Central memory CD8-positive, alpha-beta T cell (primary cell): ENCODE results near the gene PAQR4.
"Not testable (repeated sequence)": the region's sequence is repeated elsewhere in the genome, so short reads cannot be mapped to it uniquely, and the experiment has no call there.

Experiments used
- ATAC-seq: fragments of 150-1000 bp; cut with Tn5 transposase; replicated peaks from 2 replicates; pipeline ENCODE4 v1.10.0; 2022; ENCODE audit warnings: mild to moderate bottlenecking, moderate FRiP score, moderate number of reproducible peaks; ENCODE audit not compliant: poor library complexity, severe bottlenecking; ENCODE audit errors: extremely low read depth
- DNase-seq, 2 donors: peaks; one replicate each; pipeline ENCODE4 v3.0.0; 2021; ENCODE audit warnings: low spot score in 2 of 2
- H3K27ac Mint-ChIP-seq: one replicate; pipeline ENCODE4 v1.8.0; 2022; ENCODE audit warnings: low read depth, mild to moderate bottlenecking, moderate library complexity, mixed read lengths
- H3K27me3 Mint-ChIP-seq: one replicate; pipeline ENCODE4 v1.8.0; 2022; ENCODE audit warnings: mixed read lengths
- H3K36me3 Mint-ChIP-seq: one replicate; pipeline ENCODE4 v1.8.0; 2022; ENCODE audit warnings: mild to moderate bottlenecking, moderate library complexity, mixed read lengths; ENCODE audit not compliant: insufficient read depth
- H3K4me1 Mint-ChIP-seq: one replicate; pipeline ENCODE4 v1.8.0; 2022; ENCODE audit warnings: mixed read lengths
- H3K4me3 Mint-ChIP-seq: one replicate; pipeline ENCODE4 v1.8.0; 2022; ENCODE audit warnings: mild to moderate bottlenecking, moderate library complexity, mixed read lengths
- H3K9me3 Mint-ChIP-seq: one replicate; pipeline ENCODE4 v1.8.0; 2022; ENCODE audit warnings: mixed read lengths

Gene PAQR4

DNA sequence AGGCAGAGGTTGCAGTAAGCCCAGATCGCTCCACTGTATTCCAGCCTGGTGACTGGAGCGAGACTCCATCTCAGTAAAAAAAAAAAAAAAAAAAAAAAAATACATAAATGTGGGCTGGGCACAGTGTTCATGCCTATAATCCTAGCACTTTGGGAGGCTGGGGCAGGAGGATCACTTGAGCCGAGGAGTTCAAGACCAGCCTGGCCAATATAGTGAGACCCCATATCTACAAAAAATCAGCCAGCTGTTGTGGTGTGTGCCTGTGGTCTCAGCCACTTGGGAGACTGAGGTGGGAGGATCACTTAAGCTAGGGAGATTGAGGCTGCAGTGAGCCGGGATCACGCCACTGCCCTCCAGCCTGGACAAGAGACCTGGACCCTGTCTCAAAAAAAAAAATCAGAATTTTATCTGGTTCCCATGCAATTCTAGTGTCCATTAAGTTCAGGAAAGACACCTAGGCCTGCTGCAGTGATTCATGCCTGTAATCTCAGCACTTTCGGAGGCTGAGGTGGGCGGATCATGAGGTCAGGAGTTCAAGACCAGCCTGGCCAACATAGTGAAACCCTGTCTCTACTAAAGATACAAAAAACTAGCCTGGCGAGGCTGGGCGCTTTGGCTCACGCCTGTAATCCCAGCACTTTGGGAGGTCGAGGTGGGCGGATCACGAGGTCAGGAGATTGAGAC, 37.8 kb upstream of the PAQR4 start:
- H3K4me1 Mint-ChIP-seq, H3K27me3 Mint-ChIP-seq, ATAC-seq, DNase-seq, H3K9me3 Mint-ChIP-seq, H3K27ac Mint-ChIP-seq, H3K4me3 Mint-ChIP-seq: not testable (repeated sequence)
- H3K36me3 Mint-ChIP-seq = peaks cover 25% of the 10 kb centered on the region

DNA sequence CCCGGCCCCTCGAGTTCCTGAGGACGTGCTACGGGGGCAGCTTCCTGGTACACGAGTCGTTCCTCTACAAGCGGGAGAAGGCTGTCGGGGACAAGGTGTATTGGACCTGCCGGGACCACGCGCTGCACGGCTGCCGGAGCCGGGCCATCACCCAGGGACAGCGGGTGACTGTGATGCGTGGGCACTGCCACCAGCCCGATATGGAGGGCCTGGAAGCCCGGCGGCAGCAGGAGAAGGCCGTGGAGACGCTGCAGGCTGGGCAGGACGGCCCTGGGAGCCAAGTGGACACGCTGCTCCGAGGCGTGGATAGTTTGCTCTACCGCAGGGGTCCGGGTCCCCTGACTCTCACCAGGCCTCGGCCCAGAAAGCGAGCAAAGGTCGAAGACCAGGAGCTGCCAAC, 36.0 kb upstream of the PAQR4 start:
- no peaks in the 10 kb centered on the region for H3K4me1 Mint-ChIP-seq
- no peak overlapping the region for H3K4me3 Mint-ChIP-seq

DNA sequence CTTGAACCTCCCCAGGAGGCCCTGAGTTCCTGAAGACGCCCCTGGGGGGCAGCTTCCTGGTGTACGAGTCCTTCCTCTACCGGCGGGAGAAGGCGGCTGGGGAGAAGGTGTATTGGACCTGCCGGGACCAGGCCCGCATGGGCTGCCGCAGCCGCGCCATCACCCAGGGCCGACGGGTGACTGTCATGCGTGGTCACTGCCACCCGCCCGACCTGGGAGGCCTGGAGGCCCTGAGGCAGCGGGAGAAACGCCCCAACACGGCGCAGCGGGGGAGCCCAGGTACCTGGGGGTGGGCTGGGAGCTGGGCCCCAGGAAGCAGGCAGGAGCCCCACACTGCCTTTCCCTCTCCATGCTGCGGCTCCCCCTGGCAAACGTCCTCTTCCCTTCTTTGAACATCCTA, 35.4 kb upstream of the PAQR4 start:
- Mint-ChIP-seq H3K36me3 (peaks cover 36% of the 10 kb centered on the region), H3K4me3 (no peak overlapping the region), H3K27me3 (no peaks in the 10 kb centered on the region), H3K27ac (no peak overlapping the region), H3K9me3 (no peaks in the 10 kb centered on the region), H3K4me1 (no peaks in the 10 kb centered on the region)
- DNase-seq = no peak
- ATAC-seq = no peak

More for the DNA sequence above, 36.0 kb upstream of the PAQR4 start:
- H3K27me3 Mint-ChIP-seq = no peaks in the 10 kb centered on the region
- no peak overlapping the region for H3K27ac Mint-ChIP-seq
- H3K9me3 Mint-ChIP-seq = no peaks in the 10 kb centered on the region
- no peak for DNase-seq
- H3K36me3 Mint-ChIP-seq = peaks cover 32% of the 10 kb centered on the region
- no peak for ATAC-seq

DNA sequence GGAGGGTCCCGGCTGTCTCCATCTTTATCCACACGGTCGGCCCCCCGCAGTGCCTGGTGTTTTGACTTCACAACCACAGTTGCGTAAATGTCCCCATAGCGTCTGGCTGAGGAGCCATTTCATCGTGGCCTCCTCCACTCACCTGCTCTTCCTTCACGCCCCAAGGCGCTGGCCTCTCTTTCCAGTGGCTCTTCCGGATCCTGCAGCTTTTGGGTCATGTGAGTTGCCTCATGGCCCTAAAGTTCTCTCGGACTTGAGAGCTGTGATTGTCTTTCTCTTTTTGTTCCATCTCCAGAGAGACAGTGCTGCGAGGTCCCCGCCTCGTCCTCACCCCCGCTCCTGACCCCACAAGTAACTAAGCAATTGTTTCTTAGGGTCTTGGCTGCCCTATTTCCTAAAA, 34.7 kb upstream of the PAQR4 start:
- Mint-ChIP-seq H3K4me3 (no peak overlapping the region), H3K4me1 (no peaks in the 10 kb centered on the region), H3K27me3 (no peaks in the 10 kb centered on the region), H3K27ac (no peak overlapping the region), H3K9me3 (no peaks in the 10 kb centered on the region), H3K36me3 (peaks cover 40% of the 10 kb centered on the region)
- ATAC-seq = no peak
- DNase-seq = no peak

DNA sequence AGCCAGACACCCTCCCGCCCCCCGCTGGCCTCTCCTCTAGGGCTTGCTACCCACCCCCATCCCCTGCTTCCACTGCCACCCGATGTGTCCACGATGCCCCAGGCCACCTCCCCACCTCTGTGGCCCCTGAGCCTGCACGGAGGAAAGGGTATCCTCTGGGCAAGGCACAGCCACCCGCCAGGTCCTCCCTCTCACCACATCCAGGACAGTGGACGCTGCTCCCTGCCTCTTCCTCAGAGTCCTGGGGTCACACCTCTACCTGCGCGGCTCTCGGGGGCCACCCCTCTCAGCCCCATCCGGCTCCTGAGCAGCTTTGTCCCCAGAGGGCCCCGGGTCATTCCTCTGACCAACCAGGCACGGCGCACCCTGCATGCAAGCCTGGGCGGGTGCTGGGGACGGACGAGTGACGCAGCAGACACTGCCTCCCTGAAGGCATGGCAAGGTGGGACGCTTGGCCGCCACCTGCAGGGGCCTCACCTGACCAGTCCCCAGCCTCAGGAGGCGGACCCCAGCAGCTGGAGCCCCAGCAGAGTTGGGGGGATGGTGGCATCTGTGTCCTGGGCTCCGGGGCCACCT, 32.6 kb upstream of the PAQR4 start:
- DNase-seq (no peak), ATAC-seq (no peak)
- H3K4me1 Mint-ChIP-seq = no peaks in the 10 kb centered on the region
- H3K27me3 Mint-ChIP-seq = no peaks in the 10 kb centered on the region
- peaks cover 51% of the 10 kb centered on the region for H3K36me3 Mint-ChIP-seq
- H3K9me3 Mint-ChIP-seq = no peaks in the 10 kb centered on the region
- no peak overlapping the region for H3K4me3 Mint-ChIP-seq
- no peak overlapping the region for H3K27ac Mint-ChIP-seq

DNA sequence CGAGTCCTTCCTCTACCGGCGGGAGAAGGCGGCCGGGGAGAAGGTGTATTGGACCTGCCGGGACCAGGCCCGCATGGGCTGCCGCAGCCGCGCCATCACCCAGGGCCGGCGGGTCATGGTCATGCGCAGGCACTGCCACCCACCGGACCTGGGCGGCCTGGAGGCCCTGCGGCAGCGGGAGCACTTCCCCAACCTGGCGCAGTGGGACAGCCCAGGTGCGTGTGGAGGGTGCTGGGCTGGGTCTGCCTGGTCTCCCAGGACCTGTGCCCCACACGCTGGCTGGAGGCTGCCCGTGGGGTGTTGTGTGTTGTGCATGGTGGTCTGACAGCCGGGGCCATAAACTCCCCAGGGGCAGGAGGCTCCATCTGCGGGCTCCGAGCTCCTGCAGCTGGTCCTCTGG, 32.0 kb upstream of the PAQR4 start:
- DNase-seq (no peak), ATAC-seq (no peak)
- Mint-ChIP-seq H3K27me3 (no peaks in the 10 kb centered on the region), H3K9me3 (no peaks in the 10 kb centered on the region), H3K4me1 (no peaks in the 10 kb centered on the region), H3K4me3 (no peak overlapping the region), H3K36me3 (peaks cover 50% of the 10 kb centered on the region), H3K27ac (no peak overlapping the region)

DNA sequence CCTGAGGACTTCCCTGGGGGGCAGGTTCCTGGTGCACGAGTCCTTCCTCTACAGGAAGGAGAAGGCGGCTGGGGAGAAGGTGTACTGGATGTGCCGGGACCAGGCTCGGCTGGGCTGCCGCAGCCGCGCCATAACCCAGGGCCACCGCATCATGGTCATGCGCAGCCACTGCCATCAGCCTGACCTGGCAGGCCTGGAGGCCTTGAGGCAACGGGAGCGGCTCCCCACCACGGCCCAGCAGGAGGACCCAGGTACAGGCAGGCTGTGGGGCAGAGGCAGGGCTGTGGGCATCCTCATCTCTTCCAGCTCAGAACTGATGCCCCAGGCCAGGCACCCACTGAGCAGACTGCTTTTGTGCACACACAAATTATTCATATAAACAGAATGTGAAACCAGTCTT, 30.9 kb upstream of the PAQR4 start:
- Mint-ChIP-seq H3K27me3 (no peaks in the 10 kb centered on the region), H3K36me3 (peaks cover 51% of the 10 kb centered on the region), H3K9me3 (no peaks in the 10 kb centered on the region), H3K4me1 (no peaks in the 10 kb centered on the region), H3K27ac (no peak overlapping the region), H3K4me3 (no peak overlapping the region)
- ATAC-seq (no peak), DNase-seq (no peak)

GRCh38 chr16:2939968-2940367, 29.2 kb upstream of the PAQR4 start:
- Mint-ChIP-seq H3K4me1 (no peaks in the 10 kb centered on the region), H3K4me3 (no peak overlapping the region), H3K27ac (no peak overlapping the region), H3K36me3 (peaks cover 46% of the 10 kb centered on the region), H3K27me3 (no peaks in the 10 kb centered on the region), H3K9me3 (no peaks in the 10 kb centered on the region)
- DNase-seq (no peak), ATAC-seq (no peak)

GRCh38 chr16:2942045-2942444, 27.1 kb upstream of the PAQR4 start:
- Mint-ChIP-seq H3K27ac (no peak overlapping the region), H3K9me3 (no peaks in the 10 kb centered on the region), H3K4me3 (no peak overlapping the region), H3K36me3 (peaks cover 38% of the 10 kb centered on the region), H3K27me3 (no peaks in the 10 kb centered on the region), H3K4me1 (no peaks in the 10 kb centered on the region)
- no peak for ATAC-seq
- no peak for DNase-seq

DNA sequence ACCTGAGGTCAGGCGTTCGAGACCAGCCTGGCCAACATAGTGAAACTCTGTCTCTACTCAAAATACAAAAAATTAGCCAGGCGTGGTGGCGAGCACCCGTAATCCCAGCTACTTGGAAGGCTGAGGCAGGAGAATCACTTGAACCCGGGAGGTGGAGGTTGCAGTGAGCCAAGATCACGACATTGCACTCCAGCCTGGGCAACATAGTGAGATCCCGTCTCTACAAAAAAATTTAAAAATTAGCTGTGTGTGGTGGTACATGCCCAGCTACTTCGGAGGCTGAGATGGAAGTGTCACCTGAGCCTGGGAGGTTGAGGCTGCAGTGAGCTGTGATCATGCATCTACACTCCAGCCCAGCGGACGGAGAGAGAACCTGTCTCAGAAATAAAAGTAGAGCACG, 25.4 kb upstream of the PAQR4 start:
- peaks cover 30% of the 10 kb centered on the region for H3K36me3 Mint-ChIP-seq
- ATAC-seq, DNase-seq, H3K4me3 Mint-ChIP-seq, H3K9me3 Mint-ChIP-seq, H3K27me3 Mint-ChIP-seq, H3K27ac Mint-ChIP-seq, H3K4me1 Mint-ChIP-seq: not testable (repeated sequence)

GRCh38 chr16:2946649-2947048, 22.5 kb upstream of the PAQR4 start:
- ATAC-seq = no peak
- H3K27ac Mint-ChIP-seq = no peak overlapping the region
- no peak for DNase-seq
- H3K36me3 Mint-ChIP-seq = peaks cover 10% of the 10 kb centered on the region
- no peaks in the 10 kb centered on the region for H3K27me3 Mint-ChIP-seq
- no peaks in the 10 kb centered on the region for H3K4me1 Mint-ChIP-seq
- H3K9me3 Mint-ChIP-seq = no peaks in the 10 kb centered on the region
- no peak overlapping the region for H3K4me3 Mint-ChIP-seq

DNA sequence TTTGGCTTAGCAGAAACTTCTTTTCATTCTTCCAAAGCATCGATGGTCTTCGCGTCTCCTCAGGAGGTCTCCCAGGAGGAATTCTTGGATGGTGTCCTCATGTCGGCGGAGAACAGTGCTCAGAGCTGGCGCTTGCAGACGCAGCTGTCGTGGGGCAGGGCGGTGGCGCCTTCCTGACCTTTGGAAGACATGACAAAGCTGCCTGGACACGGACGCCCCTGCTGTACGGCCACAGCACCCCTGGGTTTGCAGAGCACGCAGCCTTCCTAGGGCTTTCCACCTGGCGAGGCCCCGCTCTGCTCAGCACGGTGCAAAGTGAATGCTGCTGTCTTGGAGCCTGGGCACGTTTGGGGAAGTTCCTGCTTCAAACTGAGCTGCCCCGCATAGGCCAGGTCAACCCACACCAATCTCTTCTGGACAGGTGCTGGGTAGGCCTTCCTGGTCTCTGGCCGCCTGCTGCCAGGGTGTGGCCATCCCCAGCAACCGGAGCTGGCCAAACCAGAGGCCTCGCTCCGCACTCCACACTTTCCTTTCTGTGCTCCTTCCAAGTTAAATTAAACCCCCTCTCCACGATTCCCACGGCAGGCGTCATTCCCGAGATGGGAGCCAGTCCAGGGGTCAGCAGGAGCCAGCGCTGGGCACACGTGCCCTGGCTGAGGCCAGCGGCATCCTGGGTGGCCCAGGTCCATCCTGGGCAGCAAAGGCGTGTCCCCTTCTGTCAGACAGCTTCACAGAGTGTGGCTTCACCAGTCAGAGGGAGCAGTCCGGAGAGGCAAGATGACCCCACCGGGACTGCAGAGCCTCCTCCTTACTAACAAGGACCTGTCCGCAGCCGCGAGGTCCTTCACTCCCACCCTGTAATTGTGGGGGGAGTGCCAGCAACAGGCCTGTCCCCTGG, 20.1 kb upstream of the PAQR4 start:
- H3K4me1 Mint-ChIP-seq = no peaks in the 10 kb centered on the region
- peaks cover 1% of the 10 kb centered on the region for H3K36me3 Mint-ChIP-seq
- DNase-seq (no peak), ATAC-seq (no peak)
- no peak overlapping the region for H3K27ac Mint-ChIP-seq
- peaks cover 10% of the 10 kb centered on the region for H3K27me3 Mint-ChIP-seq
- H3K4me3 Mint-ChIP-seq = no peak overlapping the region
- no peaks in the 10 kb centered on the region for H3K9me3 Mint-ChIP-seq
